Neural progenitor cell (in vitro differentiated cells): ENCODE results near the gene SPOCD1.

Source experiments
- CTCF ChIP-seq: fragments of 200-600 bp; sonication (generic); IDR thresholded peaks from 2 replicates; pipeline ENCODE4 v1.5.1; 2017; ENCODE audit warnings: antibody characterized with exemption, mild to moderate bottlenecking
- EZH2 ChIP-seq: fragments of 200-600 bp; sonication (generic); IDR thresholded peaks from 2 replicates; pipeline ENCODE4 v1.6.1; 2017; ENCODE audit warnings: antibody characterized with exemption, mild to moderate bottlenecking, moderate library complexity

DNA sequence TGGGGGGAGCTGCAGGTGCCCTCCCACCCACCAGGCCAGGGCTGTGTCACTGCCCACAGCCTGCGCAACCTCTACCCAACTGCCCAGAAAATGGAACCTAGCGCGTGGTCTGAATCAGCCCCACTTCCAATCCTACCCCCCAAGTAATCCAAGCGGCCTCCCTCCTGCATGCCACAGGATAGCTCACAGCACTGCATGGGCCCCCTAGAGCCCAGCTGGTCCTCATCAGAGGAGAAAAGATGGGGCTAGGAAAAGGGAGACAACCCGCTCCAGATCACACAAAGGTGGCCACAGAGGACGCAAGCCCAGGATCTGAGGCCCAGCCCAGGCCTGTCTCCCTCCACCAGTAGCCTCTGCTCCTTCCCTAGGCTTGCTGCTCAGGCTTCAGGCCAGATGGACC lies 57.8 kb downstream of the SPOCD1 start:
- TF ChIP-seq EZH2 (no peak), CTCF (no peak)
